ENCODE measurements around the gene ERBB4. TPM values are rescaled to one million over a fixed set of nuclear protein-coding genes. Genes with fewer than 3 reads are reported as not detected.

ERBB4 gene
- total RNA-seq, 1 experiment from 2014 or later, result 0.04 TPM

DNA sequence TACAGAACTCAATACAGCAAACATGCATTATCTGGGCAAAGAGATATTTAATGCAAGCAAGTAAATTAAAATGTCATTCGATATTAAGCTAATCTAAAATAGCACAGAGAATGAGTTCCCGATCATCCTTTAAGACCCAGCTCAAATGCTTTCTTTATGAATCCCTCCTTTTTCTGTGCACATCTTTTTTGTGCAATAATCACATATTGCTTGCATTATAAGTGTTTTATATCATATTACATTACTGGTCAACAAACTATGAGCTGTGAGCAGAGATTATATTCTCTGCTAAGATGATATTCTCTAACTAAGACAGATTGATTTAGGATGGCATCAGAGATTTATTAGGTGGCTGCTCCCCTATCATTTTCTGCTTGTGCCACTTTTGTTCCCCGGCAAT, 146.1 kb downstream of the ERBB4 start:
- no peak overlapping the region for H3K9ac ChIP-seq (ENCODE audit: extremely low read depth, insufficient read length, low read length)
- no peaks in the 10 kb centered on the region for H3K27me3 ChIP-seq (ENCODE audit: insufficient read depth, low read length)
- H4K91ac ChIP-seq (ENCODE audit: insufficient read length, low read depth, low read length), result no peak overlapping the region
- Mint-ChIP-seq H3K9me3 (no peaks in the 10 kb centered on the region), H3K27ac (no peak overlapping the region), H3K27me3 (ENCODE audit: low read depth) (no peaks in the 10 kb centered on the region), H3K36me3 (ENCODE audit: insufficient read depth in 1 of 3, low read depth in 3 of 3) (no peaks in the 10 kb centered on the region), H3K4me3 (no peak overlapping the region), H3K4me1 (peaks cover 2 to 4% of the 10 kb centered on the region in 2 experiments; a peak in 3 of 4 replicates)
- no peaks in the 10 kb centered on the region for H3K9me3 ChIP-seq (ENCODE audit: control insufficient read depth, low read depth, low read length)
- H3T11ph ChIP-seq (ENCODE audit: low read length), result no peak overlapping the region
- TF ChIP-seq, protein P1, sequence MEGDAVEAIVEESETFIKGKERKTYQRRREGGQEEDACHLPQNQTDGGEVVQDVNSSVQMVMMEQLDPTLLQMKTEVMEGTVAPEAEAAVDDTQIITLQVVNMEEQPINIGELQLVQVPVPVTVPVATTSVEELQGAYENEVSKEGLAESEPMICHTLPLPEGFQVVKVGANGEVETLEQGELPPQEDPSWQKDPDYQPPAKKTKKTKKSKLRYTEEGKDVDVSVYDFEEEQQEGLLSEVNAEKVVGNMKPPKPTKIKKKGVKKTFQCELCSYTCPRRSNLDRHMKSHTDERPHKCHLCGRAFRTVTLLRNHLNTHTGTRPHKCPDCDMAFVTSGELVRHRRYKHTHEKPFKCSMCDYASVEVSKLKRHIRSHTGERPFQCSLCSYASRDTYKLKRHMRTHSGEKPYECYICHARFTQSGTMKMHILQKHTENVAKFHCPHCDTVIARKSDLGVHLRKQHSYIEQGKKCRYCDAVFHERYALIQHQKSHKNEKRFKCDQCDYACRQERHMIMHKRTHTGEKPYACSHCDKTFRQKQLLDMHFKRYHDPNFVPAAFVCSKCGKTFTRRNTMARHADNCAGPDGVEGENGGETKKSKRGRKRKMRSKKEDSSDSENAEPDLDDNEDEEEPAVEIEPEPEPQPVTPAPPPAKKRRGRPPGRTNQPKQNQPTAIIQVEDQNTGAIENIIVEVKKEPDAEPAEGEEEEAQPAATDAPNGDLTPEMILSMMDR (conservative IDR thresholded peaks at IDR 0.05), result no peak
- no peak overlapping the region for H4K8ac ChIP-seq (replicated peaks; ENCODE audit: insufficient read length, low read depth, low read length)
- H3K4ac ChIP-seq (ENCODE audit: low read depth, low read length), result no peak overlapping the region
- no peaks in the 10 kb centered on the region for H3K79me2 ChIP-seq (ENCODE audit: insufficient read depth, low read length)
- H3K56ac ChIP-seq (ENCODE audit: insufficient read length, low read depth, low read length), result no peak overlapping the region
- H2BK5ac ChIP-seq (ENCODE audit: insufficient read length, low read length), result no peak overlapping the region
- no peak overlapping the region for H3K18ac ChIP-seq (ENCODE audit: insufficient read length, low read depth, low read length)
- H3K27ac ChIP-seq (ENCODE audit: insufficient read length, low read depth, low read length), result no peak overlapping the region
- no peak overlapping the region for H4K5ac ChIP-seq (ENCODE audit: insufficient read length, low read depth, low read length)
- H2BK20ac ChIP-seq (ENCODE audit: low read depth, low read length, poor library complexity, severe bottlenecking), result no peak overlapping the region
- H2BK12ac ChIP-seq (ENCODE audit: insufficient read length, low read depth, low read length), result no peak overlapping the region
- no peaks in the 10 kb centered on the region for H3K79me1 ChIP-seq (ENCODE audit: insufficient read depth, low read depth, low read length, poor library complexity, severe bottlenecking)
- no peak overlapping the region for H2BK120ac ChIP-seq (ENCODE audit: low read depth, low read length, poor library complexity, severe bottlenecking)
- H3K4me2 ChIP-seq (ENCODE audit: insufficient read depth, insufficient read length, low read length), result no peak overlapping the region
- DNase-seq, result no peak
- no peaks in the 10 kb centered on the region for H4K20me1 ChIP-seq (ENCODE audit: control insufficient read depth, insufficient read depth, insufficient read length)
- H3K23me2 ChIP-seq (ENCODE audit: insufficient read length, low read depth, low read length, poor library complexity, severe bottlenecking), result no peaks in the 10 kb centered on the region
- no peak overlapping the region for H2AFZ ChIP-seq (ENCODE audit: low read length)
- no CpG with 5 or more reads among the region's 3 CpGs for WGBS (ENCODE audit: extremely low coverage, insufficient read length, low lambda C conversion rate)
- H3K14ac ChIP-seq (ENCODE audit: insufficient read depth, low read length), result no peak overlapping the region
- no peaks in the 10 kb centered on the region for H3K4me1 ChIP-seq (ENCODE audit: insufficient read depth, low read length)
- no peak overlapping the region for H2AK5ac ChIP-seq (ENCODE audit: insufficient read length, low read length)
- no peak overlapping the region for H2BK15ac ChIP-seq (ENCODE audit: low read depth, low read length)
- H3K23ac ChIP-seq (ENCODE audit: insufficient read length, low read depth, low read length), result no peak overlapping the region

Measured in H9 (cell line).